ENCODE results near the gene ATPAF1.

Gene ATPAF1

DNA sequence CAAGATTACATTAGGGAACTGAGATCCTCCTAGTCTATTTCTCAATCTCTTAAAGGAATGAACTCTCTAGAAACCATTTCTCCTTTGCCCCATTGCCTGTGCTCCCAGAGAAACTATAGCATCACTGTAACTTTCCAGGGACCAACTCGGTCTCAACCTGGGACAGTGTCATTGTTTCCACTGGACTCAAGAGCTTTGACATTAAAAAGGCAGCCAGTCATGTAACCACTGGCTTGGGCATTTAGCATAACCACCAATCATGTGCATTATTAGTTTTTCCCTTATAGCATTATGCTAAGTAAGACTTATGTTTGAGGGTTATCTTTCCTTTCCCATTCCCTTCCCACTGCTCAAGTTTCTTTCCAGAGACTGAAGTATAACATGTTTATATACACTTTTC lies 21.7 kb upstream of the ATPAF1 start:
- H3K4me3 ChIP-seq (ENCODE audit: low read depth, low read length) = no peak overlapping the region
- H2BK5ac ChIP-seq (ENCODE audit: low read depth, low read length, poor library complexity) = no peak overlapping the region
- H4K12ac ChIP-seq (ENCODE audit: low read depth, low read length) = no peak overlapping the region
- H4K91ac ChIP-seq (ENCODE audit: low read depth, low read length) = no peak overlapping the region
- H3K4me1 ChIP-seq (ENCODE audit: control insufficient read depth in 1 of 2, insufficient read depth in 2 of 2, low read length in 2 of 2) = peaks cover 0 to 3% of the 10 kb centered on the region in 2 experiments
- H3K79me1 ChIP-seq (ENCODE audit: low read length) = no peaks in the 10 kb centered on the region
- H2AFZ ChIP-seq (ENCODE audit: insufficient read depth, low read length, poor library complexity) = no peak overlapping the region
- H3K4me2 ChIP-seq (ENCODE audit: low read length) = no peak overlapping the region
- H3K9me3 ChIP-seq (ENCODE audit: insufficient read depth, low read depth, low read length) = no peaks in the 10 kb centered on the region
- no peak overlapping the region for H3K18ac ChIP-seq (ENCODE audit: low read length)
- no peak for DNase-seq
- H4K8ac ChIP-seq (ENCODE audit: low read depth, low read length) = no peak overlapping the region
- peaks cover 7 to 33% of the 10 kb centered on the region in 2 experiments for H3K36me3 ChIP-seq (ENCODE audit: control insufficient read depth in 1 of 2, insufficient read depth in 2 of 2, low read length in 2 of 2)
- no peak overlapping the region for H3K23ac ChIP-seq (ENCODE audit: low read length)
- no peaks in the 10 kb centered on the region for H3K79me2 ChIP-seq (ENCODE audit: control insufficient read depth, insufficient read depth, low read length, poor library complexity)
- H2AK5ac ChIP-seq (ENCODE audit: low read length) = no peak overlapping the region
- no peak overlapping the region for H3K9ac ChIP-seq (ENCODE audit: low read length)
- H2BK120ac ChIP-seq (ENCODE audit: insufficient read depth, low read length, poor library complexity) = no peak overlapping the region
- H3K4ac ChIP-seq (ENCODE audit: low read depth, low read length) = no peak overlapping the region
- H3K27me3 ChIP-seq (ENCODE audit: insufficient read depth, low read length) = no peaks in the 10 kb centered on the region
- H3K14ac ChIP-seq (ENCODE audit: low read length) = no peak overlapping the region
- no peak overlapping the region for H3K27ac ChIP-seq (ENCODE audit: low read depth, low read length)
- no CpG with 5 or more reads among the region's 1 CpG for WGBS (ENCODE audit: extremely low coverage, insufficient coverage, insufficient read length)
- H2BK12ac ChIP-seq (ENCODE audit: low read length) = no peak overlapping the region

DNA sequence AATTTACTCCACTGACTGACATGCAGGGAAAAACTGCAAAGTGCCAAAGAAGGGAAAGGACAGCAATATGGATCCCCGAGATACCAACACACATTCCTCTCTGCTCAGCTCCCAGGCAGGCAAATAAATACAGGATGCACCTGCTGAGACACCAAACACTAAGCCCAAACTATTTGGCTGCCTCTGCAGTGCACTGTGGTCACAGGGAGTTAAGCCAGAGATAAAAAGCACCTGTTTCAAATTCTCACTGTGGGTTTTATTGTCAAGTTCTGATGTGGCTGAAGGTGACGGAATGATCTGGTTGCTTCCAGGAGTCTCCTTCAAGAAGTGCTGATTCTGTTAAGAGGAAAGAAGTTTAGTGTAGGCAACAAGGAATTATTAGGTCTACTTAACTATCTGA lies 21.2 kb upstream of the ATPAF1 start:
- peak in 1 of 2 donors; percentile 31 for DNase-seq
- H2AK5ac ChIP-seq (ENCODE audit: low read length) = no peak overlapping the region
- H4K91ac ChIP-seq (ENCODE audit: low read depth, low read length) = no peak overlapping the region
- H2BK5ac ChIP-seq (ENCODE audit: low read depth, low read length, poor library complexity) = no peak overlapping the region
- no peak overlapping the region for H3K14ac ChIP-seq (ENCODE audit: low read length)
- H3K18ac ChIP-seq (ENCODE audit: low read length) = no peak overlapping the region
- H3K9me3 ChIP-seq (ENCODE audit: insufficient read depth, low read depth, low read length) = no peaks in the 10 kb centered on the region
- H3K4me1 ChIP-seq (ENCODE audit: control insufficient read depth in 1 of 2, insufficient read depth in 2 of 2, low read length in 2 of 2) = peaks cover 0 to 3% of the 10 kb centered on the region in 2 experiments
- no CpG with 5 or more reads among the region's 2 CpGs for WGBS (ENCODE audit: extremely low coverage, insufficient coverage, insufficient read length)
- peaks cover 7 to 37% of the 10 kb centered on the region in 2 experiments for H3K36me3 ChIP-seq (ENCODE audit: control insufficient read depth in 1 of 2, insufficient read depth in 2 of 2, low read length in 2 of 2)
- H3K79me1 ChIP-seq (ENCODE audit: low read length) = no peaks in the 10 kb centered on the region
- H2AFZ ChIP-seq (ENCODE audit: insufficient read depth, low read length, poor library complexity) = no peak overlapping the region
- no peak overlapping the region for H3K4me3 ChIP-seq (ENCODE audit: low read depth, low read length)
- H3K4ac ChIP-seq (ENCODE audit: low read depth, low read length) = no peak overlapping the region
- no peaks in the 10 kb centered on the region for H3K79me2 ChIP-seq (ENCODE audit: control insufficient read depth, insufficient read depth, low read length, poor library complexity)
- no peak overlapping the region for H3K23ac ChIP-seq (ENCODE audit: low read length)
- no peak overlapping the region for H2BK120ac ChIP-seq (ENCODE audit: insufficient read depth, low read length, poor library complexity)
- no peak overlapping the region for H3K4me2 ChIP-seq (ENCODE audit: low read length)
- H4K8ac ChIP-seq (ENCODE audit: low read depth, low read length) = no peak overlapping the region
- no peak overlapping the region for H3K9ac ChIP-seq (ENCODE audit: low read length)
- no peaks in the 10 kb centered on the region for H3K27me3 ChIP-seq (ENCODE audit: insufficient read depth, low read length)
- no peak overlapping the region for H3K27ac ChIP-seq (ENCODE audit: low read depth, low read length)
- no peak overlapping the region for H4K12ac ChIP-seq (ENCODE audit: low read depth, low read length)
- no peak overlapping the region for H2BK12ac ChIP-seq (ENCODE audit: low read length)

GRCh38 chr1:46687921-46688509 lies 19.9 kb upstream of the ATPAF1 start:
- no peak overlapping the region for H4K8ac ChIP-seq (ENCODE audit: low read depth, low read length)
- no peak overlapping the region for H2BK120ac ChIP-seq (ENCODE audit: insufficient read depth, low read length, poor library complexity)
- H4K91ac ChIP-seq (ENCODE audit: low read depth, low read length) = no peak overlapping the region
- no CpG with 5 or more reads among the region's 9 CpGs for WGBS (ENCODE audit: extremely low coverage, insufficient coverage, insufficient read length)
- no peak overlapping the region for H2BK12ac ChIP-seq (ENCODE audit: low read length)
- no peak overlapping the region for H3K27ac ChIP-seq (ENCODE audit: low read depth, low read length)
- no peaks in the 10 kb centered on the region for H3K79me1 ChIP-seq (ENCODE audit: low read length)
- H3K4me2 ChIP-seq (ENCODE audit: low read length) = no peak overlapping the region
- no peak overlapping the region for H4K12ac ChIP-seq (ENCODE audit: low read depth, low read length)
- H3K36me3 ChIP-seq (ENCODE audit: control insufficient read depth in 1 of 2, insufficient read depth in 2 of 2, low read length in 2 of 2) = peaks cover 10 to 44% of the 10 kb centered on the region in 2 experiments
- no peak overlapping the region for H3K23ac ChIP-seq (ENCODE audit: low read length)
- H3K4me1 ChIP-seq (ENCODE audit: control insufficient read depth in 1 of 2, insufficient read depth in 2 of 2, low read length in 2 of 2) = peaks cover 0 to 3% of the 10 kb centered on the region in 2 experiments
- H3K27me3 ChIP-seq (ENCODE audit: insufficient read depth, low read length) = no peaks in the 10 kb centered on the region
- H3K79me2 ChIP-seq (ENCODE audit: control insufficient read depth, insufficient read depth, low read length, poor library complexity) = no peaks in the 10 kb centered on the region
- no peak overlapping the region for H2AFZ ChIP-seq (ENCODE audit: insufficient read depth, low read length, poor library complexity)
- H2AK5ac ChIP-seq (ENCODE audit: low read length) = no peak overlapping the region
- H2BK5ac ChIP-seq (ENCODE audit: low read depth, low read length, poor library complexity) = no peak overlapping the region
- no peaks in the 10 kb centered on the region for H3K9me3 ChIP-seq (ENCODE audit: insufficient read depth, low read depth, low read length)
- no peak overlapping the region for H3K4ac ChIP-seq (ENCODE audit: low read depth, low read length)
- H3K9ac ChIP-seq (ENCODE audit: low read length) = no peak overlapping the region
- no peak overlapping the region for H3K4me3 ChIP-seq (ENCODE audit: low read depth, low read length)
- no peak overlapping the region for H3K18ac ChIP-seq (ENCODE audit: low read length)
- no peak for DNase-seq
- H3K14ac ChIP-seq (ENCODE audit: low read length) = no peak overlapping the region

DNA sequence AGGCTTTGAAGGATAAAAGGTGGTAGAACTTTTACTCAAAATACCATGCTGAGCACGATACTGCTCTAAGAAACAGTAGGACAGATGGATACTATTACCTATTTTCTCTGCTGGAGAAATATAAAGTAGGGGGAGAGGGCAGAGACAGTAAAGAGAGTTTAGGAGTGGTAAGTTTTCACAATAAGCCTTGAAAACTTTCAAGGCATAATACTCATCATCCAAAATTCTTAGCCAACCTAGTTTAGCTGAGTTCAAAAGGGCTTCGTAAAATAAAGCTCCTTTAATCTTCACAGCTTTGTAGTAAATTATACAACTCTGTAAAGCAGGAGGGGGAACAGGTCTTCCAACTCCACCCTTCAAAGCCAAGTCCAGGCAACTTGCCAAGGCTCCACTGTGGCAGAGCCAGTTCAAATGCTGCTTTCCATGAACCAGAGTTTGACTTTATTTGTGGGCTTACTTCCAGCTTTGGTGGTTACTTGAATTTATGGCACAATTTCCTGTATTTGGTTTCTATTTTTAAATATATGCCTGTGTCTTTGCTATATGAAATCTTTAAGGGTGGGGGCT lies 19.0 kb upstream of the ATPAF1 start:
- peaks cover 0 to 2% of the 10 kb centered on the region in 2 experiments for H3K4me1 ChIP-seq (ENCODE audit: control insufficient read depth in 1 of 2, insufficient read depth in 2 of 2, low read length in 2 of 2)
- H2BK12ac ChIP-seq (ENCODE audit: low read length) = no peak overlapping the region
- no peak overlapping the region for H3K4ac ChIP-seq (ENCODE audit: low read depth, low read length)
- H2AK5ac ChIP-seq (ENCODE audit: low read length) = no peak overlapping the region
- no peak overlapping the region for H3K23ac ChIP-seq (ENCODE audit: low read length)
- H2AFZ ChIP-seq (ENCODE audit: insufficient read depth, low read length, poor library complexity) = no peak overlapping the region
- H3K14ac ChIP-seq (ENCODE audit: low read length) = no peak overlapping the region
- H3K9me3 ChIP-seq (ENCODE audit: insufficient read depth, low read depth, low read length) = no peaks in the 10 kb centered on the region
- no peak overlapping the region for H4K8ac ChIP-seq (ENCODE audit: low read depth, low read length)
- no peaks in the 10 kb centered on the region for H3K79me2 ChIP-seq (ENCODE audit: control insufficient read depth, insufficient read depth, low read length, poor library complexity)
- H4K12ac ChIP-seq (ENCODE audit: low read depth, low read length) = no peak overlapping the region
- no peak overlapping the region for H4K91ac ChIP-seq (ENCODE audit: low read depth, low read length)
- H3K27ac ChIP-seq (ENCODE audit: low read depth, low read length) = no peak overlapping the region
- H3K4me2 ChIP-seq (ENCODE audit: low read length) = no peak overlapping the region
- H2BK5ac ChIP-seq (ENCODE audit: low read depth, low read length, poor library complexity) = no peak overlapping the region
- WGBS (ENCODE audit: extremely low coverage, insufficient coverage, insufficient read length) = no CpG with 5 or more reads among the region's 2 CpGs
- H3K18ac ChIP-seq (ENCODE audit: low read length) = no peak overlapping the region
- H2BK120ac ChIP-seq (ENCODE audit: insufficient read depth, low read length, poor library complexity) = no peak overlapping the region
- H3K9ac ChIP-seq (ENCODE audit: low read length) = no peak overlapping the region
- H3K27me3 ChIP-seq (ENCODE audit: insufficient read depth, low read length) = no peaks in the 10 kb centered on the region
- no peaks in the 10 kb centered on the region for H3K79me1 ChIP-seq (ENCODE audit: low read length)
- DNase-seq = no peak
- H3K4me3 ChIP-seq (ENCODE audit: low read depth, low read length) = no peak overlapping the region
- peaks cover 12 to 49% of the 10 kb centered on the region in 2 experiments for H3K36me3 ChIP-seq (ENCODE audit: control insufficient read depth in 1 of 2, insufficient read depth in 2 of 2, low read length in 2 of 2)
